HCT116 (cell line): ENCODE measurements around the gene HOXD11.

Experiments
- ATF3 ChIP-seq: IDR thresholded peaks from 2 replicates; pipeline ENCODE4 v1.6.1; 2012
- CTCF ChIP-seq, 3 experiments: fragments of 200-600 bp in 1 of 3; sonication (generic) in 1 of 3; IDR thresholded peaks in 2 of 3; conservative IDR thresholded peaks in 1 of 3; 2 replicates each; pipeline ENCODE4 v1.5.1; 2012 to 2017; ENCODE audit warnings: low read depth in 2 of 3, low read length in 2 of 3, antibody characterized with exemption in 1 of 3, borderline replicate concordance in 1 of 3, control low read depth in 1 of 3, mild to moderate bottlenecking in 1 of 3, mixed read lengths in 1 of 3, mixed run types in 1 of 3, moderate library complexity in 1 of 3; ENCODE audit not compliant: insufficient read depth in 1 of 3
- EGR1 ChIP-seq: IDR thresholded peaks from 2 replicates; pipeline ENCODE4 v1.6.1; 2012; ENCODE audit warnings: low read depth
- EZH2 ChIP-seq: fragments of 200-600 bp; sonication (generic); IDR thresholded peaks from 2 replicates; pipeline ENCODE4 v1.6.1; 2017; ENCODE audit warnings: antibody characterized with exemption, mixed run types
- FOSL1 ChIP-seq: IDR thresholded peaks from 2 replicates; pipeline ENCODE4 v1.6.1; 2012; ENCODE audit warnings: low read depth
- JUND ChIP-seq: IDR thresholded peaks from 2 replicates; pipeline ENCODE4 v1.6.1; 2012
- MAX ChIP-seq: IDR thresholded peaks from 2 replicates; pipeline ENCODE4 v1.6.1; 2012
- POLR2A ChIP-seq: IDR thresholded peaks from 2 replicates; pipeline ENCODE4 v1.7.0; 2011; ENCODE audit warnings: borderline replicate concordance; ENCODE audit not compliant: insufficient read depth, insufficient read length; ENCODE audit errors: extremely low read depth
- POLR2AphosphoS5 ChIP-seq: IDR thresholded peaks from 2 replicates; pipeline ENCODE4 v1.6.1; 2011; ENCODE audit warnings: mild to moderate bottlenecking, low read depth, low read length, moderate library complexity
- RAD21 ChIP-seq: IDR thresholded peaks from 2 replicates; pipeline ENCODE4 v1.6.1; 2012; ENCODE audit warnings: low read depth, mild to moderate bottlenecking
- REST ChIP-seq: IDR thresholded peaks from 2 replicates; pipeline ENCODE4 v1.6.1; 2012; ENCODE audit warnings: low read depth
- SP1 ChIP-seq: IDR thresholded peaks from 2 replicates; pipeline ENCODE4 v1.6.1; 2012; ENCODE audit warnings: low read depth

- TF ChIP-seq RAD21 (peak; percentile 60), JUND (no peak), EZH2 (no peak), POLR2A (no peak), REST (no peak), CTCF (IDR thresholded peaks at IDR 0.05 in 2 of 3, conservative IDR thresholded peaks at IDR 0.05 in 1 of 3; ENCODE audit: borderline replicate concordance in 1 of 3, insufficient read depth in 1 of 3, low read depth in 2 of 3, low read length in 2 of 3) (peak; percentile 73 to 88 (median 86)), POLR2AphosphoS5 (no peak), ATF3 (no peak), SP1 (no peak), FOSL1 (no peak), EGR1 (no peak), MAX (0 out of 2 replicates have a peak, but pooled peaks have one; percentile 25)
Measured at GRCh38 chr2:176111309-176111663, 4.2 kb downstream of the HOXD11 start.
